ENCODE data around the gene TMEM121. TPM values are rescaled to one million over a fixed set of nuclear protein-coding genes. Genes with fewer than 3 reads are reported as not detected.

Gene TMEM121
- total and polyA plus RNA-seq, 4 donors = 0.33 to 1.5 (median 0.37) TPM; not detected in 1

DNA sequence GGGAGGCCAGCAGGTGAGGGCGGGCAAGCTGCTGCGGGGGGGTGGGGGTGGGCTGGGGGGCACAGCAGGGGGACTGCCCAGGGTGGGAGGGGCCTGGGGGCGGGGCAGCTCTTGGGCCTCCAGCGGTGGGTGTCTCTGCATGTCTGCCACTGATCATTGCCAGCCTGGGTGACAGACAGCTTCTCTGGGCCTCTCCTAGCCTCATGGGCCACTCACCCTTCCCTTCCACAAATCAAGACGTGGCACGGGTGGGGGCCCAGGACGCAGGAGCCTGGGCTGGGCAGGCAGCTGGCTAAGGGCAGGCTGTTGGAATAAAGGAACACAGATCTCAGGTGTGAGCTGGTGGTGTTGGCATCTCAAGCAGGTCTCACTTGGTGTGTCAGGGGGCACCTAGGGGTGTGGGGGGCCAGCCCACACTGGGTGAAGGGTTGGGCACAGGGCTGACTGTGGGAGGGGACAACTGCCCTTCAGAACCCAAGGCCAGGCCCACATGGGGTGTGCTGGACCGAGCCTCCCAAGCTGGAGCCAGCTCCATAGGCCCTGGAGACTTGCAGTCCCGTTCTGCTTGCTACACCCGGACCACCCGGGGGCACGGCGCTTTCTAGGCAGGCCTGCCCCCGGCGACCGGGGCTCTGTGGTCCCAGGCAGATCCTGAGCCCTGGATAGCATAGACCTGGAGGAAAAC lies 32.3 kb upstream of the TMEM121 start (continued):
- TF ChIP-seq FOXA2 (IDR thresholded peaks at IDR 0.05) = no peak
- TF ChIP-seq GABPA (IDR thresholded peaks at IDR 0.05 in 1 of 2, conservative IDR thresholded peaks at IDR 0.05 in 1 of 2) = no peak
- no peak for TF ChIP-seq ATF3 (IDR thresholded peaks at IDR 0.05)

- no peaks in the 10 kb centered on the region for H3K27me3 ChIP-seq (ENCODE audit: control insufficient read depth in 4 of 4, insufficient read depth in 4 of 4, low read length in 3 of 4)
- H3K4me1 ChIP-seq (ENCODE audit: control insufficient read depth in 4 of 4, insufficient read depth in 4 of 4, low read length in 3 of 4) = peaks cover 17 to 83% (median 63%) of the 10 kb centered on the region in 4 donors
- no peak overlapping the region for H3K27ac ChIP-seq (ENCODE audit: low read depth in 1 of 2, low read length in 2 of 2)
- 90% methylated on average over 6 of the region's 6 CpGs for WGBS
- no peaks in the 10 kb centered on the region for H3K9me3 ChIP-seq (ENCODE audit: control insufficient read depth in 4 of 4, low read length in 3 of 4)
- no peak for TF ChIP-seq REST (IDR thresholded peaks at IDR 0.05)
- no peak for TF ChIP-seq TAF1 (conservative IDR thresholded peaks at IDR 0.05)
- TF ChIP-seq CTCF (IDR thresholded peaks at IDR 0.05; ENCODE audit: low read depth, low read length, missing input control) = no peak
- no peak for TF ChIP-seq HNF4A (conservative IDR thresholded peaks at IDR 0.05)
- no peak for TF ChIP-seq NR2F2 (IDR thresholded peaks at IDR 0.05)
- no peak for TF ChIP-seq FOXA1 (IDR thresholded peaks at IDR 0.05)
- no peak for TF ChIP-seq RAD21 (IDR thresholded peaks at IDR 0.05)
- H3K9ac ChIP-seq (ENCODE audit: low read depth in 1 of 2, low read length in 2 of 2) = no peak overlapping the region
- H3K36me3 ChIP-seq (ENCODE audit: control insufficient read depth in 4 of 4, insufficient read depth in 3 of 4, low read depth in 1 of 4, low read length in 3 of 4) = no peaks in the 10 kb centered on the region
- DNase-seq (ENCODE audit: low spot score) = no peak
- H3K4me3 ChIP-seq (ENCODE audit: low read depth in 1 of 3, low read length in 3 of 3) = no peak overlapping the region
Observed at GRCh38 chr14:105494606-105494929, 31.8 kb upstream of the TMEM121 start.

DNA sequence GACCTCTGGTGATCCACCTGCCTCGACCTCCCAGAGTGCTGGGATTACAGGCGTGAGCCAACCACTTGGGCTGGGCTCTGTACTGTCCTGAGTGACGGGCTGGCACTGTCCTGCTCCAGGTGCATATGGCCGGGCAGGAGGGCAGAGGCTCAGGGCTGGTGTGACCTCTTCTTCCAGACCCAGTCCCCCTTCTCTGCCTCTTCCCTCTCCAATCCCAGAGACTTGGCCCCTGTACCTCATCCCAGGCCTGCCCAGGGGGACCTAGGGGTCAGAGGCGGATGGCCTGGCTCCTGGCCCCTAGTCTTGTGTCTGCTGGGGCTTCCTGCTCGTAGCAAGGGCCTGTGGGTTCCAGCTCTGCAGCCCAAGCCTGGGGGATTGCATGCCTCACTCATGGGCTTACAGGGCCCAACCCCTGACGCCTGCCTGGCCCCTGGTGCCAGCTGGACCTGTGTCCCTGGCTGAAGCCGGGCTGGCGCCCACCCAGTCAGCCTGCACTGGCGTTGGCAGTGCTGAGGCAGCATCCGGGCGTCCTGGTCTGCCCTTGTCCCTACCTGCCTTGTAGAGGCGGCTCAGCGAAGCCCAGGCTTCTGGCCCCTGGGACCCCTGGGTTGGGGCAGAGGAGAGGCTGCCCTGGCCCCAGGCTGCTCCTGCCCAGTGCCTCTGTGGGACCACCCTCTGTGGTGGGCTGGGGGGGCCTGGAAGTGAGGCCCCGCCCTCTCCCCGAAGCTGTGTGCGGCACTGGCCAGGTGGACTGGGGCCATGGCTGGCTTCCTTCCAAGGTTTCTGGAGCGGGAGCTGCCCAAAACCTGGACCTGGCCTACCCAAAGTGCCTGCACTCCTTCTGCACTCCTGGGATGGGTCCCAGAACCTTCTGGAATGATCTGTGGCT lies 31.0 kb upstream of the TMEM121 start:
- 46% methylated on average over 18 of the region's 18 CpGs for WGBS
- Histone ChIP-seq H3K36me3 (ENCODE audit: control insufficient read depth in 4 of 4, insufficient read depth in 3 of 4, low read depth in 1 of 4, low read length in 3 of 4) (no peaks in the 10 kb centered on the region), H3K27ac (ENCODE audit: low read depth in 1 of 2, low read length in 2 of 2) (peak overlapping the region; percentile 63 to 84), H3K9me3 (ENCODE audit: control insufficient read depth in 4 of 4, low read length in 3 of 4) (no peaks in the 10 kb centered on the region), H3K9ac (ENCODE audit: low read depth in 1 of 2, low read length in 2 of 2) (no peak overlapping the region), H3K4me1 (ENCODE audit: control insufficient read depth in 4 of 4, insufficient read depth in 4 of 4, low read length in 3 of 4) (peaks cover 17 to 76% (median 61%) of the 10 kb centered on the region in 4 donors), H3K27me3 (ENCODE audit: control insufficient read depth in 4 of 4, insufficient read depth in 4 of 4, low read length in 3 of 4) (no peaks in the 10 kb centered on the region), H3K4me3 (ENCODE audit: low read depth in 1 of 3, low read length in 3 of 3) (peak overlapping the region in 1 of 3 donors; percentile 22)
- no peak for DNase-seq (ENCODE audit: low spot score)
- TF ChIP-seq, protein P1, sequence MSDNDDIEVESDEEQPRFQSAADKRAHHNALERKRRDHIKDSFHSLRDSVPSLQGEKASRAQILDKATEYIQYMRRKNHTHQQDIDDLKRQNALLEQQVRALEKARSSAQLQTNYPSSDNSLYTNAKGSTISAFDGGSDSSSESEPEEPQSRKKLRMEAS (IDR thresholded peaks at IDR 0.05) = no peak
- no peak for TF ChIP-seq CTCF (IDR thresholded peaks at IDR 0.05; ENCODE audit: low read depth, low read length, missing input control)
- peak; percentile 65 for TF ChIP-seq YY1 (IDR thresholded peaks at IDR 0.05)
- peak in 1 of 2 donors; percentile 48 for TF ChIP-seq RXRA (IDR thresholded peaks at IDR 0.05)
- no peak for TF ChIP-seq FOXA2 (IDR thresholded peaks at IDR 0.05)
- no peak for TF ChIP-seq JUND (IDR thresholded peaks at IDR 0.05)
- TF ChIP-seq GABPA (IDR thresholded peaks at IDR 0.05 in 1 of 2, conservative IDR thresholded peaks at IDR 0.05 in 1 of 2) = no peak
- TF ChIP-seq HNF4A (conservative IDR thresholded peaks at IDR 0.05) = peak in 1 of 2 donors; percentile 42
- TF ChIP-seq ATF3 (IDR thresholded peaks at IDR 0.05) = no peak
- no peak for TF ChIP-seq FOXA1 (IDR thresholded peaks at IDR 0.05)
- TF ChIP-seq NR2F2 (IDR thresholded peaks at IDR 0.05) = no peak
- peak; percentile 17 for TF ChIP-seq REST (IDR thresholded peaks at IDR 0.05)
